Ishikawa (cell line): ENCODE results near the gene ZNF691.

ENCODE experiments used
- CEBPB ChIP-seq: IDR thresholded peaks from 2 replicates; pipeline ENCODE4 v1.6.1; 2012
- CREB1 ChIP-seq: IDR thresholded peaks from 2 replicates; pipeline ENCODE4 v1.6.1; 2012; ENCODE audit warnings: low read depth
- EGR1 ChIP-seq: IDR thresholded peaks from 2 replicates; pipeline ENCODE4 v1.6.1; 2012
- EP300 ChIP-seq: IDR thresholded peaks from 2 replicates; pipeline ENCODE4 v1.6.1; 2012; ENCODE audit warnings: borderline replicate concordance
- FOXM1 ChIP-seq: IDR thresholded peaks from 2 replicates; pipeline ENCODE4 v1.6.1; 2012; ENCODE audit warnings: low read depth, borderline replicate concordance
- MAX ChIP-seq: IDR thresholded peaks from 2 replicates; pipeline ENCODE4 v1.6.1; 2012
- NFIC ChIP-seq: IDR thresholded peaks from 2 replicates; pipeline ENCODE4 v1.6.1; 2012
- RAD21 ChIP-seq: IDR thresholded peaks from 2 replicates; pipeline ENCODE4 v1.6.1; 2012; ENCODE audit warnings: low read depth
- REST ChIP-seq: IDR thresholded peaks from 2 replicates; pipeline ENCODE4 v1.6.1; 2012; ENCODE audit warnings: low read depth, mild to moderate bottlenecking
- TAF1 ChIP-seq: IDR thresholded peaks from 2 replicates; pipeline ENCODE4 v1.6.1; 2012; ENCODE audit warnings: low read depth, mild to moderate bottlenecking
- TCF12 ChIP-seq: IDR thresholded peaks from 2 replicates; pipeline ENCODE4 v1.6.1; 2012; ENCODE audit warnings: low read depth
- TEAD4 ChIP-seq: IDR thresholded peaks from 2 replicates; pipeline ENCODE4 v1.6.1; 2012
- USF1 ChIP-seq: IDR thresholded peaks from 2 replicates; pipeline ENCODE4 v1.6.1; 2012
- YY1 ChIP-seq: IDR thresholded peaks from 2 replicates; pipeline ENCODE4 v1.6.1; 2012; ENCODE audit warnings: low read depth
- ZBTB7A ChIP-seq: IDR thresholded peaks from 2 replicates; pipeline ENCODE4 v1.6.1; 2012; ENCODE audit warnings: low read depth

The ZNF691 gene

GRCh38 chr1:42846257-42847110, at the start of gene ZNF691:
Gene ZNF691 (plus strand): TSS chr1:42846613. CDS start chr1:42849659, 3,046 bp downstream.
- TF ChIP-seq ZBTB7A (peak; percentile 97), NFIC (no peak), FOXM1 (no peak), CREB1 (no peak), USF1 (no peak), EP300 (no peak), MAX (peak; percentile 71; the same call in 1 of the 2 replicates), REST (no peak), EGR1 (no peak), TAF1 (peak; percentile 67), TEAD4 (no peak), TCF12 (no peak), RAD21 (no peak)

- TF ChIP-seq TEAD4 (no peak), YY1 (no peak), USF1 (no peak), EGR1 (no peak)
Measured at GRCh38 chr1:42797414-42797813, 49.0 kb upstream of the ZNF691 start.

GRCh38 chr1:42797979-42798378, 48.4 kb upstream of the ZNF691 start:
- no peak for TF ChIP-seq TCF12

- TF ChIP-seq FOXM1 (no peak), REST (no peak), USF1 (no peak), TAF1 (no peak), TCF12 (no peak), YY1 (no peak), CEBPB (no peak), NFIC (no peak), EP300 (no peak), RAD21 (no peak), EGR1 (no peak), MAX (no peak), CREB1 (no peak), TEAD4 (no peak), ZBTB7A (no peak)
Measured at GRCh38 chr1:42801832-42802473, 44.5 kb upstream of the ZNF691 start.

GRCh38 chr1:42806171-42806570, 40.2 kb upstream of the ZNF691 start:
- TF ChIP-seq RAD21 (no peak), EGR1 (no peak), TEAD4 (no peak), REST (no peak), MAX (no peak), TCF12 (no peak), YY1 (no peak), TAF1 (no peak), ZBTB7A (no peak), NFIC (no peak), FOXM1 (no peak), EP300 (no peak), USF1 (no peak)
